MM.1S (cell line): Measurements from ENCODE around the gene CTSO.

Experiments
- CTCF ChIP-seq: fragments of 300-600 bp; sonication (generic); IDR thresholded peaks from 2 replicates; pipeline ENCODE4 v1.5.1; 2016; ENCODE audit warnings: antibody characterized with exemption, low read length, mixed read lengths
- EZH2 ChIP-seq: fragments of 300-600 bp; sonication (generic); optimal IDR thresholded peaks from 2 replicates; pipeline ENCODE3; 2017; ENCODE audit warnings: low read depth, mild to moderate bottlenecking, antibody characterized with exemption, low read length, mixed read lengths

GRCh38 chr4:155956461-155956860, 2.8 kb upstream of the CTSO start:
- TF ChIP-seq CTCF (no peak), EZH2 (no peak)
